ENCODE measurements around the gene SPAG16.

DNA sequence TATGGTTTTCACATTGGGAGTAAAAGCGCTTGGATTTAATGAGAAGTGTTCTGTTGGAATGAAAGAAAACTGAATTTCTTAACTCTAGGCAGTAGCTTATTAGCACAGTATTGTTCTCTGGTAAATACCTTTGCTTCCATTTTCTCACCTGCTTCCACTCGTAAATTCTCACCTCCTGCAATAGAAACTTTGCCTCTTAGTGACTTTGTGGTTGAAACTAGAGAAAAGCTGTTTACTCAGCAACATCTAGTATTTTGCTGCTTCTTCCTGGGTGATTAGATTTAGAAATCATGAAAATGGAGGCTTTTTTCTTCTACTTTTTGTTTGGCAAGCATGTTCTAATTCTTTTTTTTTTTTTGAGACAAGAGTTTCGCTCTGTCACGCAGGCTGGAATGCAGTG lies 385.4 kb downstream of the SPAG16 start:
- TF ChIP-seq POLR2A (IDR thresholded peaks at IDR 0.05) (no peak), CTCF (IDR thresholded peaks at IDR 0.05) (no peak)

Data from body of pancreas (tissue), 4 donors.